HEK293T (cell line): ENCODE results near the gene NSD1.
A peak's percentile ranks its signal among the peaks of the same experiment; 100 is the strongest.

Source experiments
- CTCF ChIA-PET: fragments of 350-600 bp; formaldehyde crosslinking; extraction: SDS; loops from one replicate; lab custom pipeline; 2021; ENCODE audit warnings: antibody characterized with exemption, inconsistent platforms; lab: Yijun Ruan, JAX
- POLR2A ChIA-PET: fragments of 350-600 bp; formaldehyde crosslinking; extraction: SDS; loops from one replicate; lab custom pipeline; 2020; ENCODE audit warnings: antibody characterized with exemption, inconsistent platforms; lab: Yijun Ruan, JAX
- DNase-seq: peaks from one replicate; pipeline ENCODE4 v3.0.0; 2012; ENCODE audit warnings: mixed read lengths; ENCODE audit errors: extremely low spot score
- ARNT ChIP-seq: fragments of 450-650 bp; IDR thresholded peaks from 2 replicates; pipeline ENCODE4 v1.6.1; 2017; ENCODE audit warnings: mild to moderate bottlenecking
- BHLHE40 ChIP-seq: fragments of 450-650 bp; IDR thresholded peaks from 2 replicates; pipeline ENCODE4 v1.6.1; 2016; ENCODE audit warnings: mild to moderate bottlenecking, moderate library complexity, borderline replicate concordance
- CTBP1 ChIP-seq: fragments of 450-650 bp; IDR thresholded peaks from 2 replicates; pipeline ENCODE4 v1.6.1; 2016; ENCODE audit warnings: borderline replicate concordance
- ELF4 ChIP-seq: fragments of 450-650 bp; IDR thresholded peaks from 2 replicates; pipeline ENCODE4 v1.6.1; 2017; ENCODE audit warnings: antibody characterized with exemption
- FOXA1 ChIP-seq: fragments of 450-650 bp; IDR thresholded peaks from 2 replicates; pipeline ENCODE4 v1.6.1; 2016; ENCODE audit warnings: mild to moderate bottlenecking
- FOXK2 ChIP-seq: fragments of 450-650 bp; IDR thresholded peaks from 2 replicates; pipeline ENCODE4 v1.6.1; 2016; ENCODE audit warnings: mild to moderate bottlenecking
- FOXM1 ChIP-seq: fragments of 450-650 bp; IDR thresholded peaks from 2 replicates; pipeline ENCODE4 v1.6.1; 2017; ENCODE audit warnings: mild to moderate bottlenecking, borderline replicate concordance
- HDGF ChIP-seq: fragments of 450-650 bp; IDR thresholded peaks from 2 replicates; pipeline ENCODE4 v1.6.1; 2017; ENCODE audit warnings: antibody characterized with exemption, borderline replicate concordance
- L3MBTL2 ChIP-seq: fragments of 450-650 bp; conservative IDR thresholded peaks from 2 replicates; pipeline ENCODE4 v1.6.1; 2016; ENCODE audit warnings: mild to moderate bottlenecking
- LEF1 ChIP-seq: fragments of 450-650 bp; IDR thresholded peaks from 2 replicates; pipeline ENCODE4 v1.6.1; 2017; ENCODE audit warnings: mild to moderate bottlenecking, borderline replicate concordance
- NFRKB ChIP-seq: fragments of 450-650 bp; IDR thresholded peaks from 2 replicates; pipeline ENCODE4 v1.6.1; 2016; ENCODE audit warnings: mild to moderate bottlenecking, moderate library complexity
- SP1 ChIP-seq: fragments of 450-650 bp; IDR thresholded peaks from 2 replicates; pipeline ENCODE4 v1.6.1; 2017
- SUZ12 ChIP-seq: fragments of 450-650 bp; IDR thresholded peaks from 2 replicates; pipeline ENCODE4 v1.6.1; 2016; ENCODE audit warnings: mild to moderate bottlenecking
- TARDBP ChIP-seq: fragments of 450-650 bp; IDR thresholded peaks from 2 replicates; pipeline ENCODE4 v1.6.1; 2016
- ZNF384 ChIP-seq: fragments of 450-650 bp; IDR thresholded peaks from 2 replicates; pipeline ENCODE4 v1.6.1; 2016
- TF ChIP-seq, protein P1 (sequence below): fragments of 450-650 bp; IDR thresholded peaks from 2 replicates; pipeline ENCODE4 v1.6.1; 2016

NSD1 gene, protein sequence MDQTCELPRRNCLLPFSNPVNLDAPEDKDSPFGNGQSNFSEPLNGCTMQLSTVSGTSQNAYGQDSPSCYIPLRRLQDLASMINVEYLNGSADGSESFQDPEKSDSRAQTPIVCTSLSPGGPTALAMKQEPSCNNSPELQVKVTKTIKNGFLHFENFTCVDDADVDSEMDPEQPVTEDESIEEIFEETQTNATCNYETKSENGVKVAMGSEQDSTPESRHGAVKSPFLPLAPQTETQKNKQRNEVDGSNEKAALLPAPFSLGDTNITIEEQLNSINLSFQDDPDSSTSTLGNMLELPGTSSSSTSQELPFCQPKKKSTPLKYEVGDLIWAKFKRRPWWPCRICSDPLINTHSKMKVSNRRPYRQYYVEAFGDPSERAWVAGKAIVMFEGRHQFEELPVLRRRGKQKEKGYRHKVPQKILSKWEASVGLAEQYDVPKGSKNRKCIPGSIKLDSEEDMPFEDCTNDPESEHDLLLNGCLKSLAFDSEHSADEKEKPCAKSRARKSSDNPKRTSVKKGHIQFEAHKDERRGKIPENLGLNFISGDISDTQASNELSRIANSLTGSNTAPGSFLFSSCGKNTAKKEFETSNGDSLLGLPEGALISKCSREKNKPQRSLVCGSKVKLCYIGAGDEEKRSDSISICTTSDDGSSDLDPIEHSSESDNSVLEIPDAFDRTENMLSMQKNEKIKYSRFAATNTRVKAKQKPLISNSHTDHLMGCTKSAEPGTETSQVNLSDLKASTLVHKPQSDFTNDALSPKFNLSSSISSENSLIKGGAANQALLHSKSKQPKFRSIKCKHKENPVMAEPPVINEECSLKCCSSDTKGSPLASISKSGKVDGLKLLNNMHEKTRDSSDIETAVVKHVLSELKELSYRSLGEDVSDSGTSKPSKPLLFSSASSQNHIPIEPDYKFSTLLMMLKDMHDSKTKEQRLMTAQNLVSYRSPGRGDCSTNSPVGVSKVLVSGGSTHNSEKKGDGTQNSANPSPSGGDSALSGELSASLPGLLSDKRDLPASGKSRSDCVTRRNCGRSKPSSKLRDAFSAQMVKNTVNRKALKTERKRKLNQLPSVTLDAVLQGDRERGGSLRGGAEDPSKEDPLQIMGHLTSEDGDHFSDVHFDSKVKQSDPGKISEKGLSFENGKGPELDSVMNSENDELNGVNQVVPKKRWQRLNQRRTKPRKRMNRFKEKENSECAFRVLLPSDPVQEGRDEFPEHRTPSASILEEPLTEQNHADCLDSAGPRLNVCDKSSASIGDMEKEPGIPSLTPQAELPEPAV (N-terminal part only)

DNA sequence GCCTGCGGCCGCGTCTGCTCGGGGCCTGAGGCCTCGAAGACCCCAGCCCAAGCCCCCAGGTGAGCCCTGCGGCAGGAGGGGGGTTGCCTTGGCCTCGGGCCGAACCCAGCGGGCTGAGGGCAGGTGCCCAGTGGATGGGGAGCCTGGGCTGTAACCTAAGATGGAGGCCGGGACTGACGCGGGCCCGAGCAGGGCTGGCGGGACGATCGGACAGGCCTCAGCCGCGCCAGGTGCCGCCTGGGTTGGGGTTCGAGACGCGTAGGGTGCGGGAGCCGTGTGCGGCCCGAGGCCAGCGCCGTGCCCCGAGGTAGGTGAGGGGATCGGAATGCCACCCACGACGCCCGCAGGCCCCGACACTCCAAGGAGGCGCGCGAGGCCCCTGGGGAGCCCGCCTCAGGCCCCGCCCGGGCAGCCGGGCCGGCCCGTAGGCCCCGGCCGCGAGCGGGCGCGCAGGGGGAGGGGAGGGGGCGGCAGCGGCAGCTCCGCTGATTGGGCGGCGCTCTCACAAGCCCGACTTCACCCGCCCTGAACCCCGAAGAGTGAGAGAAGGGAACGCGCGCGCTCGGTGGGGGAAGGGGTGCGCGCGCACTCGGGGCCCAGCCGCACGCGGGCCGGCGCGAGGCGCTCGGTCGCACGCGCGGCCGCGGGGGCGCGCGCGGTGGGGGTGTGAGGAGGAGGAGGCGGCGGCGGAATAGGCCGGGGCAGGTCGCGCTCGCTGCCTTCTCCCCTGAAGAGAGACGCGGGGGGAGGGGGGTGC is at the start of gene NSD1:
TSS of gene NSD1 (plus strand) at position 678 of the 757 bp plus-strand sequence. CDS start 1,331 bp downstream, outside the sequence.
- DNase-seq: peak; percentile 87
- TF ChIP-seq ZNF384 (no peak), CTBP1 (no peak), ARNT (peak; percentile 63), LEF1 (peak; percentile 75; the same call in 1 of the 2 replicates), FOXK2 (no peak), BHLHE40 (no peak), FOXM1 (peak; percentile 78), TARDBP (no peak), ELF4 (no peak), HDGF (0 out of 2 replicates have a peak, but pooled peaks have one; percentile 89), SUZ12 (no peak)
- TF ChIP-seq, protein P1, sequence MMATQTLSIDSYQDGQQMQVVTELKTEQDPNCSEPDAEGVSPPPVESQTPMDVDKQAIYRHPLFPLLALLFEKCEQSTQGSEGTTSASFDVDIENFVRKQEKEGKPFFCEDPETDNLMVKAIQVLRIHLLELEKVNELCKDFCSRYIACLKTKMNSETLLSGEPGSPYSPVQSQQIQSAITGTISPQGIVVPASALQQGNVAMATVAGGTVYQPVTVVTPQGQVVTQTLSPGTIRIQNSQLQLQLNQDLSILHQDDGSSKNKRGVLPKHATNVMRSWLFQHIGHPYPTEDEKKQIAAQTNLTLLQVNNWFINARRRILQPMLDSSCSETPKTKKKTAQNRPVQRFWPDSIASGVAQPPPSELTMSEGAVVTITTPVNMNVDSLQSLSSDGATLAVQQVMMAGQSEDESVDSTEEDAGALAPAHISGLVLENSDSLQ: no peak
- CTCF ChIA-PET: no interaction called here
- POLR2A ChIA-PET: interaction anchor here (1.5 kb wide), 1 partner anchor 9 kb away, joined by 5 read pairs; no protein-coding TSS in a partner anchor

DNA sequence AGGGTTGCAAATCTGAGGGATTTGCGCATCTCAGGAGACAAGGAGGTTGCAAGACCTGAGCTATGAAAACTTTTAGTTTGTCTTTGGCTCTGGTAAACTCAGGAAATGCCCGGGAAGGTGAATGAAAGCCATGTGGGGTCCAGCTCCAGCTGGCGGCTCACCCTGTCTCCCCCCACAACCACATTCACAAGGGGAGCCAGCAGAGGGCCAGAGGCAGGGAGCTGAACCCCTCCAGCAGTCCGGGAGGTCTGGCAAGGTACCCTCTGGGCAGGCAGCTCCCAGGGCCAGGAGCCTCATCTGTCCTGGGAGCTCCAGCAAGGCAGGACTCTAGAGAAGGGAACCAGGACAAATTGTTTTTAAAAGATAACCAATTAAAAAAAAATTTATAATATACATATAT is 49.4 kb upstream of the NSD1 start:
- no peak for TF ChIP-seq ARNT
- TF ChIP-seq HDGF: no peak
- TF ChIP-seq ELF4: no peak
- no peak for TF ChIP-seq TARDBP
- no peak for TF ChIP-seq BHLHE40
- TF ChIP-seq FOXK2: no peak
- TF ChIP-seq FOXA1: no peak
- TF ChIP-seq NFRKB: no peak
- no peak for TF ChIP-seq ZNF384
- no peak for TF ChIP-seq L3MBTL2
- no peak for TF ChIP-seq SP1
- ChIA-PET CTCF (interaction anchor here (1.2 to 7.1 kb wide), 2 partner anchors 12 to 28 kb away, joined by 6 to 59 read pairs; no protein-coding TSS in a partner anchor), POLR2A (no interaction called here)
- DNase-seq: no peak

DNA sequence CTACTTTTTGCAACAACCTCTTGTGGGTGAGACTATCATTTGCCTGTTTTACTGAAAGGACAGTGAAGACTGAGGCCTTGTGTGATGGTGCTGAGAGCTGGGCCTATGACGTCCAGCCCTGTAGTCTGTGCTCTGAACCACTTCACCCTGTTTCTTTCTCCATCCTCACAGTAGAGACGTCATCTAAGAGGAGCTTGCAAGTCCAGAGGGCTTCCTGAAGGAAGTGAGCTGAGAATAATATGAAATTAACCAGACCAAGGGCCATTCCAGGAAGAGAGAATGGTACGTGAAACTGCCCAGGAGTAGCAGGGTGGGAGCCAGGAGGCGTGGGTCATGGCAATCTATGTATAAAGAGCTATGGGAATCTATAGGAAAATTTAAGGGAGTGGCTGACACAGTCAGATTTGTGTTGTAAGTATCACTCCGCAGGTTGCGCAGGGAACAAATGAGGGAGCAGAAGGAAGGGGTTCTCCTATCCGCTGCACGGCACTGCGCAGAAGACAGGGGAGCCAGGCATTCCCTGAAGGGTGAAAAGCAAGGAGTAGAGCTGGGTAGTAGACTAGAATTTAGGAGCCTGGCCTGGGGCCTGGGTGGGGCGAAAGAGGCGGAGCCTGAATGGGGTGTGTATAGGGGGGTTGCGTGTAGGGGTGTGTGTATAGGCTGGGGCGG is 47.5 kb upstream of the NSD1 start:
- no peak for DNase-seq
- POLR2A ChIA-PET: interaction anchor here (0.5 to 1.3 kb wide), 4 partner anchors 9 to 425 kb away, joined by 3 to 4 read pairs (median 4); no protein-coding TSS in a partner anchor
- CTCF ChIA-PET: interaction anchor here (1.5 to 7.1 kb wide), 3 partner anchors 14 to 81 kb away, joined by 4 to 59 read pairs (median 8); no protein-coding TSS in a partner anchor
- no peak for TF ChIP-seq SUZ12
- TF ChIP-seq FOXA1: no peak
- TF ChIP-seq LEF1: no peak
- TF ChIP-seq ZNF384: no peak
- TF ChIP-seq, protein P1: no peak
- TF ChIP-seq NFRKB: no peak
- no peak for TF ChIP-seq FOXM1
- TF ChIP-seq BHLHE40: no peak

DNA sequence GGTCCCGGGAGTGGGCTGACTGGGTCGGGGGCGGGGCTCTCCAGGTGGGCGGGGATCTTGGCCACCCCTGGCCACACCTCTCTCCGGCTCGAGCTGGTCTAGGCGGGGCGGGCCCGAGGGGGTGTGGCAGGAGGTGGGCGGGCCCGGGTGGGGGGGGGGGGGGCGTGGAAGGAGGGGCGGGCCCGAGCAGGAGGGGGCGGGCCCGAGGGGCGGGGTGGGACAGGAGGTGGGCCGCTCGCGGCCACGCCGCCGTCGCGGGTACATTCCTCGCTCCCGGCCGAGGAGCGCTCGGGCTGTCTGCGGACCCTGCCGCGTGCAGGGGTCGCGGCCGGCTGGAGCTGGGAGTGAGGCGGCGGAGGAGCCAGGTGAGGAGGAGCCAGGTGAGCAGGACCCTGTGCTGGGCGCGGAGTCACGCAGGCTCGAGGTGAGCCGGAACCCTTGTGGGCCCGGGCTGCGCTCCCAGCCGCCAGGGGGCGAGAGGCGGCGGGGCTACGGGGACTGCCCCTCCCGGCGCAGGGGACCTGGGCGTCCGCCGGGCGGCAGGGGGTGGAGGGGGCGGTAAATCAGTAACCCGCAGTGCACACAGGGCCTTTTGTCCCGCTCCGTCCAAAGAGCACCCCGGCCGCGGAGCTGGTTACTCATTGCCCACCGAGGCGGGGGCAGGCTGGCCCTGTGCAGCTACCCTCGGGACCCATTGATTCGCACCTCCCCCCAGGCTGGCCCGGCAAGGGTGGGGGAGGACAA is 46.7 kb upstream of the NSD1 start, which contains the start of gene FGFR4:
TSS of gene FGFR4 (plus strand) at position 262 of the 744 bp plus-strand sequence. CDS start 2,688 bp downstream, outside the sequence.
- peak; percentile 98 for DNase-seq
- ChIA-PET POLR2A (interaction anchor here (0.5 to 1.3 kb wide), 3 partner anchors 13 to 425 kb away, joined by 3 to 4 read pairs (median 4); no protein-coding TSS in a partner anchor), CTCF (interaction anchor here (0.7 to 7.1 kb wide), 5 partner anchors 15 to 440 kb away, joined by 3 to 59 read pairs (median 4); partner anchors contain the start of gene TSPAN17)
- TF ChIP-seq NFRKB (no peak), ARNT (no peak), FOXA1 (no peak), FOXK2 (no peak), TARDBP (no peak)
